Activated CD4-positive, alpha-beta memory T cell treated with anti-CD3 and anti-CD28 coated beads, Interleukin-2, amount 10 ng/mL, durations not matched to agents 7 days and 5 days (primary cell): ENCODE data around the gene WHRN. TPM values are rescaled to one million over a fixed set of nuclear protein-coding genes. Genes with fewer than 3 reads are reported as not detected.

Experiments
- CTCF ChIA-PET: fragments of 350-600 bp; sonication (Branson Sonifier 250); formaldehyde crosslinking; loops from one replicate; lab custom pipeline; 2021; ENCODE audit warnings: antibody characterized with exemption, inconsistent platforms; lab: Charles Lee
- POLR2A ChIA-PET: fragments of 350-600 bp; sonication (Branson Sonifier 250); formaldehyde crosslinking; loops from one replicate; lab custom pipeline; 2021; ENCODE audit warnings: antibody characterized with exemption; lab: Charles Lee
- DNase-seq: peaks from one replicate; pipeline ENCODE4 v3.0.0-alpha.2; 2020
- H3K27ac Mint-ChIP-seq: one replicate; pipeline ENCODE4 v1.8.0; 2021; ENCODE audit warnings: mild to moderate bottlenecking, mixed read lengths
- H3K27me3 Mint-ChIP-seq: one replicate; pipeline ENCODE4 v1.8.0; 2021; ENCODE audit warnings: mixed read lengths
- H3K36me3 Mint-ChIP-seq: one replicate; pipeline ENCODE4 v1.8.0; 2021; ENCODE audit warnings: low read depth, mixed read lengths
- H3K4me1 Mint-ChIP-seq: one replicate; pipeline ENCODE4 v1.8.0; 2021; ENCODE audit warnings: mixed read lengths
- H3K4me3 Mint-ChIP-seq: one replicate; pipeline ENCODE4 v1.8.0; 2021; ENCODE audit warnings: mild to moderate bottlenecking, mixed read lengths
- H3K9me3 Mint-ChIP-seq: one replicate; pipeline ENCODE4 v1.8.0; 2021; ENCODE audit warnings: mixed read lengths
- total RNA-seq, 2 experiments: library from RNA; stranded (reverse); gene quantifications; one replicate each; pipeline ENCODE4 v1.2.3, GENCODE V29; 2021

The WHRN gene
- total RNA-seq, 2 experiments from 2014 or later: 4.5 to 4.8 TPM

- H3K27me3 Mint-ChIP-seq: peaks cover 18% of the 10 kb centered on the region
- peak overlapping the region; percentile 75 for H3K27ac Mint-ChIP-seq
- ChIA-PET CTCF (interaction anchor here (0.8 to 6.0 kb wide), 24 partner anchors 10 to 167 kb away, joined by 3 to 88 read pairs (median 6); partner anchors contain the start of genes ATP6V1G1, TMEM268 and WHRN), POLR2A (interaction anchor here (0.7 to 2.2 kb wide), 6 partner anchors 11 to 167 kb away, joined by 3 to 14 read pairs (median 4); partner anchors contain the start of gene ATP6V1G1)
- H3K4me1 Mint-ChIP-seq: peaks cover 38% of the 10 kb centered on the region
- no peak for DNase-seq
- no peak overlapping the region for H3K4me3 Mint-ChIP-seq
- H3K9me3 Mint-ChIP-seq: no peaks in the 10 kb centered on the region
- peaks cover 5% of the 10 kb centered on the region for H3K36me3 Mint-ChIP-seq
Measured at GRCh38 chr9:114486205-114486963, 18.9 kb downstream of the WHRN start.

GRCh38 chr9:114484854-114485443 lies 20.3 kb downstream of the WHRN start:
- Mint-ChIP-seq H3K9me3 (no peaks in the 10 kb centered on the region), H3K36me3 (peaks cover 5% of the 10 kb centered on the region), H3K4me3 (no peak overlapping the region), H3K4me1 (peaks cover 46% of the 10 kb centered on the region), H3K27me3 (peaks cover 14% of the 10 kb centered on the region), H3K27ac (peak overlapping the region; percentile 83)
- peak; percentile 63 for DNase-seq
- ChIA-PET CTCF (interaction anchor here (1.0 to 6.0 kb wide), 11 partner anchors 10 to 168 kb away, joined by 3 to 88 read pairs (median 6); partner anchors contain the start of genes ATP6V1G1, TMEM268 and WHRN), POLR2A (interaction anchor here (0.9 to 2.2 kb wide), 11 partner anchors 10 to 168 kb away, joined by 3 to 14 read pairs (median 4); partner anchors contain the start of gene ATP6V1G1)

- POLR2A ChIA-PET: interaction anchor here (0.9 to 2.2 kb wide), 11 partner anchors 9 to 169 kb away, joined by 3 to 14 read pairs (median 4); partner anchors contain the start of gene ATP6V1G1
- H3K9me3 Mint-ChIP-seq: no peaks in the 10 kb centered on the region
- H3K27me3 Mint-ChIP-seq: peaks cover 14% of the 10 kb centered on the region
- CTCF ChIA-PET: interaction anchor here (1.0 to 6.0 kb wide), 10 partner anchors 9 to 169 kb away, joined by 3 to 88 read pairs (median 8); partner anchors contain the start of genes ATP6V1G1, TMEM268 and WHRN
- no peak overlapping the region for H3K4me3 Mint-ChIP-seq
- peaks cover 46% of the 10 kb centered on the region for H3K4me1 Mint-ChIP-seq
- DNase-seq: no peak
- H3K27ac Mint-ChIP-seq: peak overlapping the region; percentile 83
- peaks cover 5% of the 10 kb centered on the region for H3K36me3 Mint-ChIP-seq
Measured at GRCh38 chr9:114484215-114484853, 20.9 kb downstream of the WHRN start.

- H3K9me3 Mint-ChIP-seq: no peaks in the 10 kb centered on the region
- no peak overlapping the region for H3K4me3 Mint-ChIP-seq
- DNase-seq: no peak
- ChIA-PET POLR2A (interaction anchor here (1.1 to 1.6 kb wide), 2 partner anchors 34 to 104 kb away, joined by 4 read pairs; partner anchors contain the start of gene ATP6V1G1), CTCF (interaction anchor here (3.2 to 6.0 kb wide), 2 partner anchors 78 to 169 kb away, joined by 22 to 88 read pairs; no protein-coding TSS in a partner anchor)
- peaks cover 46% of the 10 kb centered on the region for H3K4me1 Mint-ChIP-seq
- no peak overlapping the region for H3K27ac Mint-ChIP-seq
- peaks cover 14% of the 10 kb centered on the region for H3K27me3 Mint-ChIP-seq
- peaks cover 5% of the 10 kb centered on the region for H3K36me3 Mint-ChIP-seq
Measured at GRCh38 chr9:114483499-114483898, 21.8 kb downstream of the WHRN start.

GRCh38 chr9:114482593-114482992 lies 22.7 kb downstream of the WHRN start:
- H3K9me3 Mint-ChIP-seq: no peaks in the 10 kb centered on the region
- peak overlapping the region; percentile 24 for H3K27ac Mint-ChIP-seq
- POLR2A ChIA-PET: no interaction called here
- CTCF ChIA-PET: no interaction called here
- H3K4me3 Mint-ChIP-seq: no peak overlapping the region
- peaks cover 14% of the 10 kb centered on the region for H3K27me3 Mint-ChIP-seq
- H3K4me1 Mint-ChIP-seq: peaks cover 44% of the 10 kb centered on the region
- H3K36me3 Mint-ChIP-seq: peaks cover 5% of the 10 kb centered on the region
- no peak for DNase-seq

- no peak overlapping the region for H3K4me3 Mint-ChIP-seq
Measured at GRCh38 chr9:114481789-114482188, 23.5 kb downstream of the WHRN start.

GRCh38 chr9:114480746-114481435 lies 24.4 kb downstream of the WHRN start:
- DNase-seq: no peak
- ChIA-PET CTCF (no interaction called here), POLR2A (no interaction called here)
- Mint-ChIP-seq H3K36me3 (peaks cover 5% of the 10 kb centered on the region), H3K27me3 (peaks cover 14% of the 10 kb centered on the region), H3K27ac (no peak overlapping the region), H3K4me1 (peaks cover 36% of the 10 kb centered on the region), H3K9me3 (no peaks in the 10 kb centered on the region), H3K4me3 (no peak overlapping the region)

More at GRCh38 chr9:114481789-114482188, 23.5 kb downstream of the WHRN start:
- Mint-ChIP-seq H3K9me3 (no peaks in the 10 kb centered on the region), H3K36me3 (peaks cover 5% of the 10 kb centered on the region), H3K4me1 (peaks cover 40% of the 10 kb centered on the region), H3K27me3 (peaks cover 14% of the 10 kb centered on the region), H3K27ac (peak overlapping the region; percentile 8)
- ChIA-PET POLR2A (no interaction called here), CTCF (no interaction called here)
- no peak for DNase-seq

- no peaks in the 10 kb centered on the region for H3K36me3 Mint-ChIP-seq
- POLR2A ChIA-PET: interaction anchor here (1.1 kb wide), 1 partner anchor 113 kb away, joined by 3 read pairs; no protein-coding TSS in a partner anchor
- CTCF ChIA-PET: no interaction called here
- peaks cover 10% of the 10 kb centered on the region for H3K27me3 Mint-ChIP-seq
- no peak for DNase-seq
- no peak overlapping the region for H3K4me3 Mint-ChIP-seq
- peaks cover 38% of the 10 kb centered on the region for H3K4me1 Mint-ChIP-seq
- H3K9me3 Mint-ChIP-seq: no peaks in the 10 kb centered on the region
- H3K27ac Mint-ChIP-seq: no peak overlapping the region
Measured at GRCh38 chr9:114478871-114479270, 26.4 kb downstream of the WHRN start.

- Mint-ChIP-seq H3K4me1 (peaks cover 34% of the 10 kb centered on the region), H3K36me3 (no peaks in the 10 kb centered on the region), H3K27me3 (peaks cover 10% of the 10 kb centered on the region), H3K27ac (no peak overlapping the region), H3K4me3 (no peak overlapping the region), H3K9me3 (no peaks in the 10 kb centered on the region)
- DNase-seq: no peak
- CTCF ChIA-PET: no interaction called here
- POLR2A ChIA-PET: interaction anchor here (1.1 kb wide), 1 partner anchor 113 kb away, joined by 3 read pairs; no protein-coding TSS in a partner anchor
Measured at GRCh38 chr9:114478459-114478858, 26.8 kb downstream of the WHRN start.

GRCh38 chr9:114477642-114478041 lies 27.6 kb downstream of the WHRN start:
- no peak overlapping the region for H3K4me3 Mint-ChIP-seq
- no peaks in the 10 kb centered on the region for H3K9me3 Mint-ChIP-seq

GRCh38 chr9:114476891-114477469 lies 28.3 kb downstream of the WHRN start:
- Mint-ChIP-seq H3K27me3 (peaks cover 6% of the 10 kb centered on the region), H3K4me3 (no peak overlapping the region), H3K36me3 (no peaks in the 10 kb centered on the region), H3K27ac (no peak overlapping the region), H3K4me1 (peaks cover 34% of the 10 kb centered on the region), H3K9me3 (no peaks in the 10 kb centered on the region)
- ChIA-PET CTCF (interaction anchor here (1.9 to 2.3 kb wide), 2 partner anchors 10 to 177 kb away, joined by 7 to 9 read pairs; no protein-coding TSS in a partner anchor), POLR2A (no interaction called here)
- no peak for DNase-seq

More at GRCh38 chr9:114477642-114478041, 27.6 kb downstream of the WHRN start:
- DNase-seq: no peak
- no peaks in the 10 kb centered on the region for H3K36me3 Mint-ChIP-seq
- H3K27me3 Mint-ChIP-seq: peaks cover 6% of the 10 kb centered on the region
- ChIA-PET CTCF (interaction anchor here (1.9 to 2.3 kb wide), 2 partner anchors 10 to 176 kb away, joined by 7 to 9 read pairs; no protein-coding TSS in a partner anchor), POLR2A (no interaction called here)
- H3K4me1 Mint-ChIP-seq: peaks cover 34% of the 10 kb centered on the region
- no peak overlapping the region for H3K27ac Mint-ChIP-seq
